K562 (cell line): Measurements from ENCODE around the gene BPNT1.

Source experiments
- POLR2AphosphoS5 ChIP-seq: IDR thresholded peaks from 2 replicates; pipeline ENCODE4 v1.6.1; 2011; ENCODE audit warnings: mild to moderate bottlenecking, low read depth, low read length, moderate library complexity; ENCODE audit not compliant: control insufficient read depth, insufficient read depth
- ZBTB7A ChIP-seq: IDR thresholded peaks from 2 replicates; pipeline ENCODE4 v1.6.1; 2011; ENCODE audit warnings: low read depth, mild to moderate bottlenecking, low read length, moderate library complexity, borderline replicate concordance; ENCODE audit not compliant: control insufficient read depth
- TF ChIP-seq, protein P1 (sequence below): sonication (generic); formaldehyde crosslinking; IDR thresholded peaks from 2 replicates; pipeline ENCODE4 v1.8.0; 2022; ENCODE audit warnings: missing genetic modification reagents, mild to moderate bottlenecking, moderate library complexity, borderline replicate concordance
- TF ChIP-seq, protein P2 (sequence below), 3 experiments: IDR thresholded peaks in 2 of 3; conservative IDR thresholded peaks in 1 of 3; 2 replicates each; pipeline ENCODE4 v1.5.1; 2011 to 2012; ENCODE audit warnings: low read length in 3 of 3, mild to moderate bottlenecking in 3 of 3, control low read depth in 2 of 3, improper control_type of control experiment in 1 of 3, inconsistent platforms in 1 of 3, low read depth in 1 of 3, mixed read lengths in 1 of 3, moderate library complexity in 1 of 3; ENCODE audit not compliant: insufficient read depth in 2 of 3

DNA sequence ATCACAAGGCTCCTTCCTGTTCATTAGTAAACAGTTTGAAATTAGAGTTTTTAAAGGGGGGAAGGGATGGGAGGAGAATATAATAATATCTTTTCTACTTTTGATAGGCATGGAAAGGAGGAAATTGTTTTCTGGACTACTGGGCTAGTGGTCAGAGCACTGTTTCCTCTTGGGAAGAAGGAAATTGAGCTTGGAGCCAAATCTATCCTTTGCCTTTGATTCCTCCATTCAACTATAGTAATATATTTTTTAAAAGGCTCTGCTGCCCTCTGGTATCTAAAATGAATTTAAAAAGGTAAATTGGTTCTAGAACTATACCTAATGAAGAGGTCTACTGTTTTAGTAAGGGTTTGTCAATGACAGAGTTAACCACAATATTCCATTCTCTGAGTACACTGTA lies 10.2 kb upstream of the BPNT1 start:
- TF ChIP-seq POLR2AphosphoS5, result no peak
- TF ChIP-seq, protein P1, sequence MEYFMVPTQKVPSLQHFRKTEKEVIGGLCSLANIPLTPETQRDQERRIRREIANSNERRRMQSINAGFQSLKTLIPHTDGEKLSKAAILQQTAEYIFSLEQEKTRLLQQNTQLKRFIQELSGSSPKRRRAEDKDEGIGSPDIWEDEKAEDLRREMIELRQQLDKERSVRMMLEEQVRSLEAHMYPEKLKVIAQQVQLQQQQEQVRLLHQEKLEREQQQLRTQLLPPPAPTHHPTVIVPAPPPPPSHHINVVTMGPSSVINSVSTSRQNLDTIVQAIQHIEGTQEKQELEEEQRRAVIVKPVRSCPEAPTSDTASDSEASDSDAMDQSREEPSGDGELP, result no peak
- no peak for TF ChIP-seq ZBTB7A
- TF ChIP-seq, protein P2, sequence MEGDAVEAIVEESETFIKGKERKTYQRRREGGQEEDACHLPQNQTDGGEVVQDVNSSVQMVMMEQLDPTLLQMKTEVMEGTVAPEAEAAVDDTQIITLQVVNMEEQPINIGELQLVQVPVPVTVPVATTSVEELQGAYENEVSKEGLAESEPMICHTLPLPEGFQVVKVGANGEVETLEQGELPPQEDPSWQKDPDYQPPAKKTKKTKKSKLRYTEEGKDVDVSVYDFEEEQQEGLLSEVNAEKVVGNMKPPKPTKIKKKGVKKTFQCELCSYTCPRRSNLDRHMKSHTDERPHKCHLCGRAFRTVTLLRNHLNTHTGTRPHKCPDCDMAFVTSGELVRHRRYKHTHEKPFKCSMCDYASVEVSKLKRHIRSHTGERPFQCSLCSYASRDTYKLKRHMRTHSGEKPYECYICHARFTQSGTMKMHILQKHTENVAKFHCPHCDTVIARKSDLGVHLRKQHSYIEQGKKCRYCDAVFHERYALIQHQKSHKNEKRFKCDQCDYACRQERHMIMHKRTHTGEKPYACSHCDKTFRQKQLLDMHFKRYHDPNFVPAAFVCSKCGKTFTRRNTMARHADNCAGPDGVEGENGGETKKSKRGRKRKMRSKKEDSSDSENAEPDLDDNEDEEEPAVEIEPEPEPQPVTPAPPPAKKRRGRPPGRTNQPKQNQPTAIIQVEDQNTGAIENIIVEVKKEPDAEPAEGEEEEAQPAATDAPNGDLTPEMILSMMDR (IDR thresholded peaks at IDR 0.05 in 2 of 3, conservative IDR thresholded peaks at IDR 0.05 in 1 of 3; ENCODE audit: insufficient read depth in 2 of 3, low read depth in 1 of 3, low read length in 3 of 3), result no peak
